Measurements from ENCODE around the gene SV2B. TPM values are rescaled to one million over a fixed set of nuclear protein-coding genes. Genes with fewer than 3 reads are reported as not detected.

SV2B gene
- total RNA-seq, 1 experiment from 2014 or later = 1.4 TPM

DNA sequence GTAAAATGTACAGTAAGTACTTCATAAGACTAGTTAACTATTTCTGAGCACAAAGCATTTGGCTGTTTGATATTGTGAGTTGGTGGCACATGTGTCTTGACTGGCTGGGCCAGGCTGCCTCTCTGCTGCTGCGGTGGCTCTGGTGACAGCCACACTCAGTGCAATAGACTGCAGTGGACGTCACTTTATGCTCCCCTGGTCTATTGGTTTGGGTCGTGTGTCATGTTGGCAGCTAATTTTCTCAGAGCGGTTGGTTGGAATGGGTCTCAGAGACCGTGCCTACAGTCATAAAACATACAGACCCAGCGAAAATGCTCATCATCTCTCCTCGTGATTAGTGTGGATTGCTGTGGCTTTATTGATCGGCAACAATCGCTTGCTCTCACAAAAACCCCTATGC lies 71.3 kb downstream of the SV2B start (continued):
- TF ChIP-seq, protein P1, sequence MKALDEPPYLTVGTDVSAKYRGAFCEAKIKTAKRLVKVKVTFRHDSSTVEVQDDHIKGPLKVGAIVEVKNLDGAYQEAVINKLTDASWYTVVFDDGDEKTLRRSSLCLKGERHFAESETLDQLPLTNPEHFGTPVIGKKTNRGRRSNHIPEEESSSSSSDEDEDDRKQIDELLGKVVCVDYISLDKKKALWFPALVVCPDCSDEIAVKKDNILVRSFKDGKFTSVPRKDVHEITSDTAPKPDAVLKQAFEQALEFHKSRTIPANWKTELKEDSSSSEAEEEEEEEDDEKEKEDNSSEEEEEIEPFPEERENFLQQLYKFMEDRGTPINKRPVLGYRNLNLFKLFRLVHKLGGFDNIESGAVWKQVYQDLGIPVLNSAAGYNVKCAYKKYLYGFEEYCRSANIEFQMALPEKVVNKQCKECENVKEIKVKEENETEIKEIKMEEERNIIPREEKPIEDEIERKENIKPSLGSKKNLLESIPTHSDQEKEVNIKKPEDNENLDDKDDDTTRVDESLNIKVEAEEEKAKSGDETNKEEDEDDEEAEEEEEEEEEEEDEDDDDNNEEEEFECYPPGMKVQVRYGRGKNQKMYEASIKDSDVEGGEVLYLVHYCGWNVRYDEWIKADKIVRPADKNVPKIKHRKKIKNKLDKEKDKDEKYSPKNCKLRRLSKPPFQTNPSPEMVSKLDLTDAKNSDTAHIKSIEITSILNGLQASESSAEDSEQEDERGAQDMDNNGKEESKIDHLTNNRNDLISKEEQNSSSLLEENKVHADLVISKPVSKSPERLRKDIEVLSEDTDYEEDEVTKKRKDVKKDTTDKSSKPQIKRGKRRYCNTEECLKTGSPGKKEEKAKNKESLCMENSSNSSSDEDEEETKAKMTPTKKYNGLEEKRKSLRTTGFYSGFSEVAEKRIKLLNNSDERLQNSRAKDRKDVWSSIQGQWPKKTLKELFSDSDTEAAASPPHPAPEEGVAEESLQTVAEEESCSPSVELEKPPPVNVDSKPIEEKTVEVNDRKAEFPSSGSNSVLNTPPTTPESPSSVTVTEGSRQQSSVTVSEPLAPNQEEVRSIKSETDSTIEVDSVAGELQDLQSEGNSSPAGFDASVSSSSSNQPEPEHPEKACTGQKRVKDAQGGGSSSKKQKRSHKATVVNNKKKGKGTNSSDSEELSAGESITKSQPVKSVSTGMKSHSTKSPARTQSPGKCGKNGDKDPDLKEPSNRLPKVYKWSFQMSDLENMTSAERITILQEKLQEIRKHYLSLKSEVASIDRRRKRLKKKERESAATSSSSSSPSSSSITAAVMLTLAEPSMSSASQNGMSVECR (CRISPR knock-in tag; IDR thresholded peaks at IDR 0.05; ENCODE audit: borderline replicate concordance) = no peak
- TF ChIP-seq, protein P2, sequence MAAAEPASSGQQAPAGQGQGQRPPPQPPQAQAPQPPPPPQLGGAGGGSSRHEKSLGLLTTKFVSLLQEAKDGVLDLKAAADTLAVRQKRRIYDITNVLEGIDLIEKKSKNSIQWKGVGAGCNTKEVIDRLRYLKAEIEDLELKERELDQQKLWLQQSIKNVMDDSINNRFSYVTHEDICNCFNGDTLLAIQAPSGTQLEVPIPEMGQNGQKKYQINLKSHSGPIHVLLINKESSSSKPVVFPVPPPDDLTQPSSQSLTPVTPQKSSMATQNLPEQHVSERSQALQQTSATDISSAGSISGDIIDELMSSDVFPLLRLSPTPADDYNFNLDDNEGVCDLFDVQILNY (CRISPR knock-in tag; IDR thresholded peaks at IDR 0.05) = no peak
- TF ChIP-seq MXD4 (CRISPR knock-in tag; IDR thresholded peaks at IDR 0.05; ENCODE audit: borderline replicate concordance) = no peak
- TF ChIP-seq, protein P3, sequence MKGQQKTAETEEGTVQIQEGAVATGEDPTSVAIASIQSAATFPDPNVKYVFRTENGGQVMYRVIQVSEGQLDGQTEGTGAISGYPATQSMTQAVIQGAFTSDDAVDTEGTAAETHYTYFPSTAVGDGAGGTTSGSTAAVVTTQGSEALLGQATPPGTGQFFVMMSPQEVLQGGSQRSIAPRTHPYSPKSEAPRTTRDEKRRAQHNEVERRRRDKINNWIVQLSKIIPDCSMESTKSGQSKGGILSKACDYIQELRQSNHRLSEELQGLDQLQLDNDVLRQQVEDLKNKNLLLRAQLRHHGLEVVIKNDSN (CRISPR knock-in tag; IDR thresholded peaks at IDR 0.05) = no peak

DNA sequence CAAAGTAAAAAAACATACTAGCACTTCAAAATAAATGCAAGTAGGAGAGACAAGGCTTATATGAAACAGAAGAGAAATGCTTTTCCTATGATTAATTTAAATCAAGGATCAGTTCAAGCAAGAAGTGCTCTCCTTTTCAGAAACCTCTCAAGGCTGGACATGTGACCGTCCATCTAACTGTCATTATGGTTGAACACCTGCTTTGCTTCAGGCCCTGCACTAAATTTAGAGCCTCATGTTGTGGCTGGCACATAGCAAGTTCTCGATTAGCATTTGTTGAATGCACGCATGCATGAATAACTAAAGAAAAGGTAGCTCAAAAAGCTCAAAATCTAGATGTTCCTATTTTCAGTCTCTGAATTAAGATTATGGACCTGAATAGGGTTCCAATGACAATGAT lies 82.0 kb downstream of the SV2B start:
- H3K27me3 Mint-ChIP-seq (ENCODE audit: low read depth) = no peaks in the 10 kb centered on the region; the same call in 1 of the 2 replicates
- POLR2A ChIA-PET = no interaction called here
- TF ChIP-seq FOXK1 (CRISPR knock-in tag; IDR thresholded peaks at IDR 0.05) = no peak
- no peak overlapping the region for H3K4me3 Mint-ChIP-seq
- peaks cover 8% of the 10 kb centered on the region for H3K4me1 Mint-ChIP-seq
- ATAC-seq (no peak), DNase-seq (ENCODE audit: low spot score) (no peak)
- no peak overlapping the region for H3K27ac Mint-ChIP-seq
- no peaks in the 10 kb centered on the region for H3K36me3 Mint-ChIP-seq
- H3K9me3 Mint-ChIP-seq = no peaks in the 10 kb centered on the region
- CTCF ChIA-PET = no interaction called here

DNA sequence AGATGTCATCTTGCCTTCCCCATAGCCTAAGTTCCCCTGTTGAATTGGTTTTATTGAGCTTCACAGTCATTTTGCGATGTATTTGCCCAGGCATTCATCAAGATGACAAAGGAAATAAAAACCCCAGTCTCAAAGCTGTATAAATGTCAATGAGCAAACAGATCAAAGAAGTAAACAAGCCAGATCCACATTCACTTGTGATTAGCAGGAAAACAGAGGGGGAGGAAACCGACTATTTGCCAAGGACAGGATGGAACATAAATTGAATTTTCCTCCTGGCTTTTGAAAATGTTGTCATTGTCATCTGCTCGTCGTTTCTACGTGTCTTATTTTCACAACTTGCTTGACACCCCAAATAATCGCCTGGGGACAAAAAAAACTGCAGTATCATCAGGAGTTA lies 83.5 kb downstream of the SV2B start:
- TF ChIP-seq MXD4 (CRISPR knock-in tag; IDR thresholded peaks at IDR 0.05; ENCODE audit: borderline replicate concordance) = no peak
- TF ChIP-seq FOXJ3 (CRISPR knock-in tag; IDR thresholded peaks at IDR 0.05; ENCODE audit: borderline replicate concordance) = no peak
- no peak for TF ChIP-seq OVOL2 (CRISPR knock-in tag; IDR thresholded peaks at IDR 0.05; ENCODE audit: borderline replicate concordance)
- TF ChIP-seq IRF2 (CRISPR knock-in tag; IDR thresholded peaks at IDR 0.05; ENCODE audit: borderline replicate concordance, low read depth) = no peak
- no peak for TF ChIP-seq GTF2I (CRISPR knock-in tag; conservative IDR thresholded peaks at IDR 0.05)
- TF ChIP-seq TCF7 (CRISPR knock-in tag; IDR thresholded peaks at IDR 0.05; ENCODE audit: low read depth) = no peak
- TF ChIP-seq RORB (CRISPR knock-in tag; IDR thresholded peaks at IDR 0.05) = no peak
- TF ChIP-seq, protein P4, sequence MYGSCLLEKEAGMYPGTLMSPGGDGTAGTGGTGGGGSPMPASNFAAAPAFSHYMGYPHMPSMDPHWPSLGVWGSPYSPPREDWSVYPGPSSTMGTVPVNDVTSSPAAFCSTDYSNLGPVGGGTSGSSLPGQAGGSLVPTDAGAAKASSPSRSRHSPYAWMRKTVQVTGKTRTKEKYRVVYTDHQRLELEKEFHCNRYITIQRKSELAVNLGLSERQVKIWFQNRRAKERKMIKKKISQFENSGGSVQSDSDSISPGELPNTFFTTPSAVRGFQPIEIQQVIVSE (CRISPR knock-in tag; IDR thresholded peaks at IDR 0.05; ENCODE audit: borderline replicate concordance) = no peak
- TF ChIP-seq GABPB1 (CRISPR knock-in tag; IDR thresholded peaks at IDR 0.05) = no peak
- CTCF ChIA-PET = no interaction called here
- Mint-ChIP-seq H3K27me3 (ENCODE audit: low read depth) (no peaks in the 10 kb centered on the region; the same call in 1 of the 2 replicates), H3K4me1 (peaks cover 8% of the 10 kb centered on the region), H3K27ac (no peak overlapping the region), H3K9me3 (no peaks in the 10 kb centered on the region), H3K4me3 (no peak overlapping the region), H3K36me3 (no peaks in the 10 kb centered on the region)
- POLR2A ChIA-PET = no interaction called here
- ATAC-seq (no peak), DNase-seq (ENCODE audit: low spot score) (no peak)

DNA sequence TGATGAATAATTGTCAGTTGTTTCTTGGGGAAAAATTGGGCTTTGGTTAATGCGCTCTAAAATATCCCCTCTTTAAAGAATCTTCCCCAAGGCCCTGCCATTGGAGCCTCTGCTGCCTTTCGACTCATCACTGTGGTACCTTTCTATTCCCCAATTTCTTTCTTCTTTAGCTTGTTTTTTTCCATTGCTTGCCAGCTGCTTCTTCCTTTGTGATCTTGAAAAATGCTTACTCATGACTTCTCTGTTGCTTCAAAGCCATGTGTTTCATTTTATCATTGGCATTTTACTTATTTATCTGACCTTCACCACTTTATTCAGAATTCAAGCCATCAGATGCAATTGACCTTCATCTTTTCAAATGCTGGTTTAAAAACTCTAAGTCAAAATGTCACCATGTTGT lies 84.4 kb downstream of the SV2B start:
- DNase-seq (ENCODE audit: low spot score) (no peak), ATAC-seq (no peak)
- H3K27me3 Mint-ChIP-seq (ENCODE audit: low read depth) = no peaks in the 10 kb centered on the region; the same call in 1 of the 2 replicates
- no peaks in the 10 kb centered on the region for H3K9me3 Mint-ChIP-seq
- ChIA-PET CTCF (no interaction called here), POLR2A (no interaction called here)
- no peak overlapping the region for H3K4me3 Mint-ChIP-seq
- no peak overlapping the region for H3K27ac Mint-ChIP-seq
- no peaks in the 10 kb centered on the region for H3K36me3 Mint-ChIP-seq
- H3K4me1 Mint-ChIP-seq = peaks cover 8% of the 10 kb centered on the region
- TF ChIP-seq, protein P5, sequence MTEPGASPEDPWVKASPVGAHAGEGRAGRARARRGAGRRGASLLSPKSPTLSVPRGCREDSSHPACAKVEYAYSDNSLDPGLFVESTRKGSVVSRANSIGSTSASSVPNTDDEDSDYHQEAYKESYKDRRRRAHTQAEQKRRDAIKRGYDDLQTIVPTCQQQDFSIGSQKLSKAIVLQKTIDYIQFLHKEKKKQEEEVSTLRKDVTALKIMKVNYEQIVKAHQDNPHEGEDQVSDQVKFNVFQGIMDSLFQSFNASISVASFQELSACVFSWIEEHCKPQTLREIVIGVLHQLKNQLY (CRISPR knock-in tag; IDR thresholded peaks at IDR 0.05) = no peak
- TF ChIP-seq, protein P3 (CRISPR knock-in tag; IDR thresholded peaks at IDR 0.05) = no peak
- no peak for TF ChIP-seq HMGA2 (CRISPR knock-in tag; IDR thresholded peaks at IDR 0.05)
- TF ChIP-seq, protein P6, sequence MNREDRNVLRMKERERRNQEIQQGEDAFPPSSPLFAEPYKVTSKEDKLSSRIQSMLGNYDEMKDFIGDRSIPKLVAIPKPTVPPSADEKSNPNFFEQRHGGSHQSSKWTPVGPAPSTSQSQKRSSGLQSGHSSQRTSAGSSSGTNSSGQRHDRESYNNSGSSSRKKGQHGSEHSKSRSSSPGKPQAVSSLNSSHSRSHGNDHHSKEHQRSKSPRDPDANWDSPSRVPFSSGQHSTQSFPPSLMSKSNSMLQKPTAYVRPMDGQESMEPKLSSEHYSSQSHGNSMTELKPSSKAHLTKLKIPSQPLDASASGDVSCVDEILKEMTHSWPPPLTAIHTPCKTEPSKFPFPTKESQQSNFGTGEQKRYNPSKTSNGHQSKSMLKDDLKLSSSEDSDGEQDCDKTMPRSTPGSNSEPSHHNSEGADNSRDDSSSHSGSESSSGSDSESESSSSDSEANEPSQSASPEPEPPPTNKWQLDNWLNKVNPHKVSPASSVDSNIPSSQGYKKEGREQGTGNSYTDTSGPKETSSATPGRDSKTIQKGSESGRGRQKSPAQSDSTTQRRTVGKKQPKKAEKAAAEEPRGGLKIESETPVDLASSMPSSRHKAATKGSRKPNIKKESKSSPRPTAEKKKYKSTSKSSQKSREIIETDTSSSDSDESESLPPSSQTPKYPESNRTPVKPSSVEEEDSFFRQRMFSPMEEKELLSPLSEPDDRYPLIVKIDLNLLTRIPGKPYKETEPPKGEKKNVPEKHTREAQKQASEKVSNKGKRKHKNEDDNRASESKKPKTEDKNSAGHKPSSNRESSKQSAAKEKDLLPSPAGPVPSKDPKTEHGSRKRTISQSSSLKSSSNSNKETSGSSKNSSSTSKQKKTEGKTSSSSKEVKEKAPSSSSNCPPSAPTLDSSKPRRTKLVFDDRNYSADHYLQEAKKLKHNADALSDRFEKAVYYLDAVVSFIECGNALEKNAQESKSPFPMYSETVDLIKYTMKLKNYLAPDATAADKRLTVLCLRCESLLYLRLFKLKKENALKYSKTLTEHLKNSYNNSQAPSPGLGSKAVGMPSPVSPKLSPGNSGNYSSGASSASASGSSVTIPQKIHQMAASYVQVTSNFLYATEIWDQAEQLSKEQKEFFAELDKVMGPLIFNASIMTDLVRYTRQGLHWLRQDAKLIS (CRISPR knock-in tag; IDR thresholded peaks at IDR 0.05; ENCODE audit: borderline replicate concordance) = no peak

All from WTC11 (cell line).